ENCODE results near the gene TANGO2. TPM values are rescaled to one million over a fixed set of nuclear protein-coding genes. Genes with fewer than 3 reads are reported as not detected.

TANGO2 gene
- total RNA-seq, 2 donors from 2014 or later = 34.3 to 40.1 TPM

DNA sequence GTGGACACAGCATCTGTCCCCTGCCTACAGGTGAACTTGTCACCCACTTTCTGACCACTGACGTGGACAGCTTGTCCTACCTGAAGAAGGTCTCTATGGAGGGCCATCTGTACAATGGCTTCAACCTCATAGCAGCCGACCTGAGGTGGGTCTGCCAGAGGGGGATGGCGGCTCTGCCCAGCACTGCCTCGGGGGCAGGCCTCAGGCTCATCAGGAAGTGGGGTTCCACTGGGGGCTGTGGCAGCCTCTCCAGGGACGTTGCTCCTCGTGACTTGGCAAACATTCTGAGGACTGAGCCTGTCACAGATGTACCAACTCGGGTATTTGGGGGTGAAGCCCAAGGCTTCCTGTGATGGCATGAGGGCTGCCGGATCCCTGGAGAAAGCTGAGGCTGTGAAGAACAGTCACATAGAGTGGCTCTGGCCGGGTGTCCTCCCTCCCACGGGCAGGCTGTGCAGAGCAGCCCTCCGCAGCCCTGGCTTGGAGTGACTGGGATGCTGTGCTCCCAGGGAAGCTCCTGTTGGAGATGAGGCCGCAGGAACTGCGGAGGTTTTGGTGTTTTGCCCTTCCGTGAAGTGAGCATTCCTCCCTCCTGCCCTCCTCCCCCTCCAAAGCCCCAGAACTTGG, 32.6 kb downstream of the TANGO2 start:
- H3K9me3 ChIP-seq = no peaks in the 10 kb centered on the region
- WGBS = 79% methylated on average over 14 of the region's 14 CpGs
- H3K4me1 ChIP-seq (replicated peaks) = no peaks in the 10 kb centered on the region
- no peak overlapping the region for H3K27ac ChIP-seq
- H3K27me3 ChIP-seq (replicated peaks; ENCODE audit: insufficient read depth) = no peaks in the 10 kb centered on the region
- no peak for DNase-seq (ENCODE audit: low spot score)
- no peak overlapping the region for H3K4me3 ChIP-seq
- H3K36me3 ChIP-seq = no peaks in the 10 kb centered on the region
- no peak for TF ChIP-seq POLR2AphosphoS5 (IDR thresholded peaks at IDR 0.05)
- TF ChIP-seq POLR2A (IDR thresholded peaks at IDR 0.05) = no peak
- TF ChIP-seq CTCF (IDR thresholded peaks at IDR 0.05) = no peak
- intact Hi-C loops (cut with DNase I) = no loop called here

DNA sequence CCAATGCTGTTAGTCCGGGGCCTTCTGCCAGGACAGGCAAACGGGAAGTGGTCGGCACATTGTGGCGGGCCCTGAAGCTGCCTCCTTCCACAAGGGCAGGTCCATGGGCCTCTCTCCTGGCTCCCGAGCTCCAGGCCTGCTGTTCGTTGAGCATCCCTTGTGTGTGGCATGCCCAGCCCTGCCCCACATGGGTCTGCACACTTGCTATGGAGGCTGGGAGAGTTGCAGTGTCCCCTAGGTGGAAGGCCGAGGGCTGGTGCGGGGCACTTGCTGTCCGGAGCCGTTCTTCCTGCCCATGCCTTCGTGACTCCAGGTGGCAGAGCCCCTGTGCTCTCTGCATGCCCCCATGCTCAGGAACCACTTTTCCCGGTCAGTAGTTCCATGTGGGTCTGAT, 33.1 kb downstream of the TANGO2 start:
- no peak overlapping the region for H3K27ac ChIP-seq
- H3K4me1 ChIP-seq (replicated peaks) = no peaks in the 10 kb centered on the region
- no peaks in the 10 kb centered on the region for H3K36me3 ChIP-seq
- H3K27me3 ChIP-seq (replicated peaks; ENCODE audit: insufficient read depth) = no peaks in the 10 kb centered on the region
- no peak for TF ChIP-seq CTCF (IDR thresholded peaks at IDR 0.05)
- no peak for TF ChIP-seq POLR2AphosphoS5 (IDR thresholded peaks at IDR 0.05)
- no peak for TF ChIP-seq POLR2A (IDR thresholded peaks at IDR 0.05)
- WGBS = 78% methylated on average over 12 of the region's 12 CpGs
- DNase-seq (ENCODE audit: low spot score) = no peak
- no peaks in the 10 kb centered on the region for H3K9me3 ChIP-seq
- no peak overlapping the region for H3K4me3 ChIP-seq
- intact Hi-C loops (cut with DNase I) = no loop called here

- no peaks in the 10 kb centered on the region for H3K36me3 ChIP-seq
- intact Hi-C loops (cut with DNase I) = no loop called here
- no peaks in the 10 kb centered on the region for H3K9me3 ChIP-seq
- H3K27me3 ChIP-seq (replicated peaks; ENCODE audit: insufficient read depth) = no peaks in the 10 kb centered on the region
- no peak overlapping the region for H3K4me3 ChIP-seq
- 96% methylated on average over 6 of the region's 6 CpGs for WGBS
- TF ChIP-seq POLR2A (IDR thresholded peaks at IDR 0.05) (no peak), CTCF (IDR thresholded peaks at IDR 0.05) (no peak), POLR2AphosphoS5 (IDR thresholded peaks at IDR 0.05) (no peak)
- no peak overlapping the region for H3K27ac ChIP-seq
- H3K4me1 ChIP-seq (replicated peaks) = no peaks in the 10 kb centered on the region
- DNase-seq (ENCODE audit: low spot score) = no peak
Measured at GRCh38 chr22:20054485-20054884, 33.6 kb downstream of the TANGO2 start.

GRCh38 chr22:20055144-20055543, 34.2 kb downstream of the TANGO2 start:
- Histone ChIP-seq H3K27me3 (replicated peaks; ENCODE audit: insufficient read depth) (no peaks in the 10 kb centered on the region), H3K27ac (no peak overlapping the region), H3K4me1 (replicated peaks) (no peaks in the 10 kb centered on the region), H3K36me3 (no peaks in the 10 kb centered on the region), H3K4me3 (no peak overlapping the region), H3K9me3 (no peaks in the 10 kb centered on the region)
- DNase-seq (ENCODE audit: low spot score) = no peak
- TF ChIP-seq POLR2A (IDR thresholded peaks at IDR 0.05) = no peak
- TF ChIP-seq POLR2AphosphoS5 (IDR thresholded peaks at IDR 0.05) = no peak
- TF ChIP-seq CTCF (IDR thresholded peaks at IDR 0.05) = no peak
- WGBS = 91% methylated on average over 2 of the region's 2 CpGs
- intact Hi-C loops (cut with DNase I) = no loop called here

DNA sequence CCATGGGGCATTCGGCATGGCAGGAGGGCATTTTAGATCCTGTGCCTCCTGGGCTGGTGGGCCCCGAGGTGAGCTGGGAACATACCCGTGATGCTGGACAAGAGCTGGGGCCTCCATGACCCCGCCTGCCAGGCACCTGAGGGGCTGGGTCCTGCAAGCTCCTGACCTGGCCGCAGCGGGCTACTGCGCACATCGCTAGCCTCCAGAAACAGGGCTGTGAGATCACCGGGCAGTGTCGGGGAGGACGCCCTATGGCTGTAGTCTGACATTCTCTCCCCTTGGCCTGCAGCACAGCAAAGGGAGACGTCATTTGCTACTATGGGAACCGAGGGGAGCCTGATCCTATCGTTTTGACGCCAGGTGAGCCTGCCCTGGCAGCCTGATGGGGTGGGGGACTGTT, 34.7 kb downstream of the TANGO2 start:
- TF ChIP-seq POLR2A (IDR thresholded peaks at IDR 0.05) = no peak
- TF ChIP-seq POLR2AphosphoS5 (IDR thresholded peaks at IDR 0.05) = no peak
- no peak for TF ChIP-seq CTCF (IDR thresholded peaks at IDR 0.05)
- Histone ChIP-seq H3K4me1 (replicated peaks) (no peaks in the 10 kb centered on the region), H3K27me3 (replicated peaks; ENCODE audit: insufficient read depth) (no peaks in the 10 kb centered on the region), H3K36me3 (no peaks in the 10 kb centered on the region), H3K9me3 (no peaks in the 10 kb centered on the region), H3K27ac (no peak overlapping the region), H3K4me3 (no peak overlapping the region)
- 90% methylated on average over 15 of the region's 15 CpGs for WGBS
- no peak for DNase-seq (ENCODE audit: low spot score)
- intact Hi-C loops (cut with DNase I) = no loop called here
